Bronchial epithelial cell (primary cell): Measurements from ENCODE around the gene CILP2. TPM values are rescaled to one million over a fixed set of nuclear protein-coding genes. Genes with fewer than 3 reads are reported as not detected.
A peak's percentile ranks its signal among the peaks of the same experiment; 100 is the strongest.

Experiments
- DNase-seq: peaks from one replicate; pipeline ENCODE4 v3.0.0-alpha.2; 2010; ENCODE audit warnings: low read depth
- FAIRE-seq: peaks from 2 replicates; lab custom pipeline; 2011; peaks lifted over from hg19 to GRCh38; lab: Jason Lieb, UNC
- H3K27me3 ChIP-seq: 2 replicates; pipeline ENCODE4 v1.5.1; 2011; ENCODE audit warnings: low read length; ENCODE audit not compliant: control insufficient read depth, insufficient read depth
- H3K36me3 ChIP-seq: 2 replicates; pipeline ENCODE4 v1.5.1; 2011; ENCODE audit warnings: low read length; ENCODE audit not compliant: control insufficient read depth, insufficient read depth
- H3K4me3 ChIP-seq: 2 replicates; pipeline ENCODE4 v1.5.1; 2011; ENCODE audit warnings: mild to moderate bottlenecking, low read depth, low read length, control low read depth
- CTCF ChIP-seq: IDR thresholded peaks from 2 replicates; pipeline ENCODE4 v1.5.1; 2011; ENCODE audit warnings: mild to moderate bottlenecking, moderate library complexity, low read length, control low read depth, inconsistent platforms; ENCODE audit not compliant: insufficient read depth, severe bottlenecking
- total RNA-seq: library from RNA; depleted of rRNA; stranded (reverse); fragments of >200 nt; gene quantifications from 2 replicates; pipeline ENCODE4 v1.2.1, GENCODE V29; 2014

CILP2 gene
- total RNA-seq, 1 donor from 2014 or later: under 0.01 TPM

GRCh38 chr19:19566306-19566705, 28.2 kb downstream of the CILP2 start:
- no peaks in the 10 kb centered on the region for H3K36me3 ChIP-seq
- no peak for TF ChIP-seq CTCF
- no peak overlapping the region for H3K4me3 ChIP-seq
- no peak for DNase-seq
- no peak for FAIRE-seq
- H3K27me3 ChIP-seq: no peaks in the 10 kb centered on the region

GRCh38 chr19:19567391-19567790, 29.3 kb downstream of the CILP2 start:
- TF ChIP-seq CTCF: no peak
- no peak overlapping the region for H3K4me3 ChIP-seq
- H3K27me3 ChIP-seq: no peaks in the 10 kb centered on the region
- no peaks in the 10 kb centered on the region for H3K36me3 ChIP-seq
- DNase-seq (no peak), FAIRE-seq (no peak)

- no peaks in the 10 kb centered on the region for H3K27me3 ChIP-seq
- H3K4me3 ChIP-seq: no peak overlapping the region
- TF ChIP-seq CTCF: no peak
- DNase-seq (peak; percentile 3), FAIRE-seq (peak; percentile 83)
- H3K36me3 ChIP-seq: no peaks in the 10 kb centered on the region
These were observed 31.0 kb downstream of the CILP2 start for GRCh38 chr19:19568802-19569756.

- Histone ChIP-seq H3K27me3 (no peaks in the 10 kb centered on the region), H3K36me3 (no peaks in the 10 kb centered on the region), H3K4me3 (no peak overlapping the region)
- no peak for TF ChIP-seq CTCF
- no peak for DNase-seq
- FAIRE-seq: no peak
These were observed 32.5 kb downstream of the CILP2 start for GRCh38 chr19:19570571-19570970.

GRCh38 chr19:19571071-19571786, 33.2 kb downstream of the CILP2 start:
- DNase-seq: no peak
- no peak for TF ChIP-seq CTCF
- Histone ChIP-seq H3K36me3 (no peaks in the 10 kb centered on the region), H3K4me3 (no peak overlapping the region), H3K27me3 (no peaks in the 10 kb centered on the region)
- FAIRE-seq: no peak
